ENCODE results near the gene SH3YL1.
"Not testable (repeated sequence)": the region's sequence is repeated elsewhere in the genome, so short reads cannot be mapped to it uniquely, and the experiment has no call there.

The SH3YL1 gene

DNA sequence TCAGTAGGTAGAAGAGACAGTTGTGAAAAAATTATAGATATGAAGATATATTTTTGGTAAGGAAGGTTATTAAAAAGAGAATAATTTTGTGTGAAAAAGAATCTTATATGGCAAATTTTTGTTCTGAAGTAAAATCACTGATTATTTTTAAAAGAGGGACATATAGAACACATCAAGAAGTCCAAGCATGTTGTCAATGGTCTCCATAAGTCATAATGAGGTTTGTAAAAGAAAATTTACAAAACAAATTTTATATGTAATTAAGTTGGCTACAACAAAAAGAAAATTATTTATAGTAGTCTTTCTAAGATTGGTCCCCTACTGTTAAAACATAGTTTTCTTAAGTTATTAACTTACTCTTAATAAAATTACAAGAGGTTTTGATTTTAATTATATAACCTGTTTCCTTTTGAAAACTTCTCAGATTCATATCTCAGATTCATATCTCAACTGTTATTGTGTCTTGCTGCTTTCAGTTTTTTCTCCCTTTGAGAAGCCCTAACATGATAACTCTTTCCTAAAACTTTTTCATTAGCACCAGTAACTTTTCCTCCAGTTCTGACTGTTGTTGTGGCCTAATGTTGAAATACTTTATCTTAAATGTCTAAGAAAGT lies 81.2 kb downstream of the SH3YL1 start:
- no peak for DNase-seq (ENCODE audit: low read depth in 2 of 2)

- DNase-seq (ENCODE audit: low read depth in 2 of 2) = no peak
Observed at GRCh38 chr2:180311-180710, 83.5 kb downstream of the SH3YL1 start.

DNA sequence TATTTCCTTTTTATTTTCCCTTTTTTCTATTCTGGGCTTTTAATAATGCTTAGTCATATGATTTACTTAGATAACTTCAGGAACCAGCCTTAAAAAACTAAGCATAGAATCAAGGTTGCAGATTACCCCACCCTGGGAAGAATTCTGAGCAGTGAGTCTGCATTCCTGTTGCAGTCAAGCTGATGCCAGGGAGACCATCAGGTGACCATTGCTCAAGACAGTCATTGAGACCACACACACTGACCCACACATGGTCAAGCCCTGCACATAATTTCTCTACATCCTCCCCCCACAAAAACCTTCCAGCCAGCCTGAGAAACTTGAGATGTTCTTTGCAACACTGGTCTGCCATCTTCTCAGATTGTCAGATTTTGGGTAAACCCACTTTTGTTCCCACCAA lies 83.9 kb downstream of the SH3YL1 start:
- DNase-seq (ENCODE audit: low read depth in 2 of 2) = no peak

DNA sequence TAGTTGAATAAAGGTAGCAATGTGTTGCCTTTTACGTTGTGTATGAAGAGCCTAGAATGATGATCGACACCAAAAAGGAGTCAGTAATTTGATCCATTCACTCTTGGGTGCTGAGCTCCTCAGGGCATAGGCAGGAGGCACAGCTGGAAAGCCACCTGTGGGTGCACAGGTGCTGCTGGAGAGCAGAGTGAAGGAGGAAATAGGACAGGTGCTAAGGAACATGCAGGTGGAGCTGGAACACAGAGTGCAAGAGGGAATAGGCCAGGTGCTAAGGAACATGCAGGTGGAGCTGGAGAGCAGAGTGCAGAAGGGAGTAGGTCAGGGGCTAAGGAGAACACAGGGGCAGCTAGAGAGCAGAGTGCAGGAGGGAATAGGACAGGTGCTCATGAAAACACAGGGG lies 86.1 kb downstream of the SH3YL1 start:
- DNase-seq (ENCODE audit: low read depth in 2 of 2) = no peak

DNA sequence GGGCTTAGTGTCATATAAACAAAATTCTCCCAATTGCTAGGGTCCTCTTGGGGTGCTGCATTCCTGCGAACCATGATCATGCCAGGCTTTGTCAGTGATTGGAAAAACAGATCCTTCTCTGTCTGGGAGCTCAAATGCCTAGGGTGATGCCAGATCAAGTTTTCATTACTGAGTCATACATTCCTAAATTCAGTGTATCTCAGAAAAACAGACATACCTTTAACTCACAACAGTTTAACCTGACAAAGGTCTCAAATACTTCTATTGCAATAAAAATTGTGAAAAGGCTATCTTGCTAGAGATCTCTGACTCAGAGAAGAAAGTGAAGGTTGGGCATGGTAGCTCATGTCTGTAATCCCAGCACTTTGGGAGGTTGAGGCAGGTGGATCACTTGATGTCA lies 86.9 kb downstream of the SH3YL1 start:
- no peak for DNase-seq (ENCODE audit: low read depth in 2 of 2)

DNA sequence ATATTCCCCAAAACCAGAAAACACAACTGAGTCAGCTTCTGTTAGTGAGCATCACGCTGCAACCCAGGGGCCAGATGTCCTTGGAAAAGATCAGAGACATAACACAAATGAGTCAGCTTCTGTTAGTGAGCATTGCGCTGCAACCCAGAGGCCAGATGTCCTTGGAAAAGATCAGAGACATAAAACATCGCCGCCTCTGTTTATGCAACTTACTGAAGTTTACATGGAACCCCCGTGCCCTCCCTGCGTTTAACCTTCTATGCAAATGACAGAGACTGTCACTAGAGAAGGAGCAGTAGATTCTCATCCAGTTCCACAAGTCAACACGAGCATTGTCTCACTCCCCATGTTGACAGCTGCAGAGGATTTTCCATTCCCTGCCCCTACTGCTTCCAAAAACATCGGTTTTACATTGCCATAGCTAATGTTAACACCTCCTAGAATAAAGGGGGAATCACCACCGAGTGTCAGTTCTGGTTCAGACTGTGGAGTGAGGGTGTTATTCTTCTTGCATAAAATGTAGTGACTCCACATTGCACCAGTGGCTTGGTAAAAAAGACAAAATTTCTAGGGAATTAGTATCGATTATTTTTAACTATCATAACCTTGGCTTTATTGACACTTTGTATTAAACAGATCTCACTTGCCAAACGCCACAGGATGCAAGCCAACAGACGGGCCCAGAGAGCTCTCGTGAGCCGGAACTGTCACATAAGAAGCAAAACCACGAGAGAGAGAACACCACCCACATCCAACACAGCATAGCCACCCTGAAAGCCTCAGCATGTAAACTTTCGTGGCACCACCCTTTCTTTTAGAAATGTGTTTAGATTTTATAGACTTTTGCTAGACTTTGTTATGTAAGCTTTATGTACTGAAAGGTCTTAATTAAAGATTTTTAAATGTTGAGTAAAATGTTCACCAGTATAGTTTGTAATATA lies 87.7 kb downstream of the SH3YL1 start:
- DNase-seq (ENCODE audit: low read depth in 2 of 2) = peak; percentile 17 to 21

GRCh38 chr2:175161-175786 lies 88.6 kb downstream of the SH3YL1 start:
- no peak for DNase-seq (ENCODE audit: low read depth in 2 of 2)

GRCh38 chr2:172120-172519 lies 91.7 kb downstream of the SH3YL1 start:
- DNase-seq (ENCODE audit: low read depth in 2 of 2) = not testable (repeated sequence)

DNA sequence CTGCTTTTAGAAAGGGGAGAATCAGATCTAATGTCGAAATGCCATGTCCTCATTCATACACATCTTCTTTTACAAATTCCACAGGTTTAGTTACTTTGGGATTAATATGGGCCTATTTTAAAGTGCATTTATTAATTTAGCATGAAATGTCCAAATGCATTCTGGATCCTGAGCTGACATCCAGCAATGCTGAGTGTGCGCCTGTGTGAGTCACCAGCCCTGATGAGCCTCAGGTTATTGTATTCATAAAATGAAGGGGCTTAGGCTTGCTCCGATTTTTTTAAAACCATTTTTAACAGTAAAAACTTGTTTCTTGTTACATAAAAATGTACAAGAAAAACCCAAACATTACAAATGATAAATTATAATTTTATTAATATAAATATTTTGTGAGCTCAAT lies 94.1 kb downstream of the SH3YL1 start:
- no peak for DNase-seq (ENCODE audit: low read depth in 2 of 2)
